Ovary (tissue), 9 donors: ENCODE measurements around the gene SLC27A1. TPM values are rescaled to one million over a fixed set of nuclear protein-coding genes. Genes with fewer than 3 reads are reported as not detected.

Experiments
- DNase-seq, 5 donors: peaks; one replicate each; pipeline ENCODE4 v3.0.0-alpha.2; 2019 to 2020
- H3K27ac ChIP-seq, 2 donors: fragments of 200-600 bp; one replicate each; pipeline versions ENCODE4 v1.5.1 to v1.8.0; 2019 to 2022
- H3K27me3 ChIP-seq: fragments of 200-600 bp; one replicate; pipeline ENCODE4 v1.8.0; 2022
- H3K36me3 ChIP-seq: fragments of 200-600 bp; sonication (generic); one replicate; pipeline ENCODE4 v1.5.1; 2019
- H3K4me1 ChIP-seq: one replicate; pipeline ENCODE4 v1.8.1; 2013; ENCODE audit warnings: mild to moderate bottlenecking, moderate library complexity; ENCODE audit not compliant: insufficient read depth
- H3K4me3 ChIP-seq: fragments of 200-600 bp; sonication (generic); one replicate; pipeline ENCODE4 v1.5.1; 2017
- H3K9me3 ChIP-seq, 2 donors: fragments of 200-600 bp in 1 of 2; sonication (generic) in 1 of 2; one replicate each; pipeline versions ENCODE4 v1.5.1 to v1.8.1; 2013 to 2019; ENCODE audit warnings: mild to moderate bottlenecking in 1 of 2, moderate library complexity in 1 of 2
- CTCF ChIP-seq, 3 donors: fragments of 450-650 bp in 2 of 3; fragments of 200-600 bp in 1 of 3; IDR thresholded peaks; one replicate each; pipeline versions ENCODE4 v1.5.1 to v1.8.0; 2016 to 2022; ENCODE audit warnings: antibody characterized with exemption in 3 of 3, mild to moderate bottlenecking in 1 of 3
- EP300 ChIP-seq: sonication (generic); formaldehyde crosslinking; IDR thresholded peaks from one replicate; pipeline ENCODE4 v1.6.1; 2017; ENCODE audit warnings: antibody characterized with exemption
- POLR2A ChIP-seq: fragments of 450-650 bp; IDR thresholded peaks from one replicate; pipeline ENCODE4 v1.6.1; 2017; ENCODE audit warnings: antibody characterized with exemption, mild to moderate bottlenecking, moderate library complexity
- WGBS, 3 donors: extraction: QIAGEN DNeasy Blood & Tissue Kit in 1 of 3; methylation state at CpG; one replicate each; pipeline versions ENCODE4 v1.1.5 to v1.1.7; 2013 to 2017; 5-methylcytosine and 5-hydroxymethylcytosine counted together
- intact Hi-C, 4 donors: fragments of 100-400 bp; cut with DNase I; formaldehyde crosslinking; loops; one replicate each; pipeline versions ENCODE4 v1.11.0 to v1.15.1; 2022 to 2023
- polyA plus RNA-seq, 2 donors: library from polyadenylated mRNA; stranded (reverse); fragments of 200-250 nt in 1 of 2; fragments of 350-450 nt in 1 of 2; fragmentation: Illumina TruSeq in 1 of 2; extraction: RNeasy Lipid Tissue Mini Kit (QIAGEN cat#74804) in 1 of 2; gene quantifications; one replicate each; pipeline ENCODE4 v1.2.3, GENCODE V29; 2013 to 2014
- total RNA-seq, 7 donors: library from RNA; depleted of rRNA in 2 of 7; stranded (reverse); fragments of >200 nt in 2 of 7; fragmentation: NEBNext Ultra II Directional in 3 of 7; extraction: Animal tissue kit (Norgen Biotek cat#: 25700) in 3 of 7; gene quantifications; one replicate each; pipeline versions ENCODE4 v1.1.0 to v1.2.4, GENCODE V29; 2016 to 2023
- donor health status: DM: no; HTN: no; CAD: no; lungs with moderate emphysema.
- donor health status: DM: no; HTN: no; CAD: no.
- donor health status: Bipolar disorder and iron deficiency.
- donor health status: DM: yes; HTN: yes; CAD: no.
- donor health status: DM: no; HTN: no; CAD: no.
- donor health status: DM: yes; HTN: yes; CAD: no.

SLC27A1 gene
- total and polyA plus RNA-seq, 9 donors, result 4.6 to 43.1 (median 37.8) TPM

- no peak for DNase-seq
- no peak for TF ChIP-seq EP300
- no peak for TF ChIP-seq CTCF (IDR thresholded peaks at IDR 0.05)
- TF ChIP-seq POLR2A, result no peak
- 87 to 93% (median 89%) methylated on average over 6 of the region's 6 CpGs for WGBS, 3 donors
- no peaks in the 10 kb centered on the region for H3K9me3 ChIP-seq
- H3K27ac ChIP-seq, result no peak overlapping the region
- peaks cover 2% of the 10 kb centered on the region for H3K4me1 ChIP-seq
- H3K27me3 ChIP-seq, result no peaks in the 10 kb centered on the region
- H3K36me3 ChIP-seq, result no peaks in the 10 kb centered on the region
- H3K4me3 ChIP-seq, result no peak overlapping the region
- intact Hi-C loops, result loop anchor here in 1 of 4 donors (5.0 kb wide), 1 partner anchor 527 kb away; no protein-coding TSS in a partner anchor
Observed at GRCh38 chr19:17484520-17485185, 14.3 kb downstream of the SLC27A1 start.

- Histone ChIP-seq H3K4me3 (no peak overlapping the region), H3K9me3 (no peaks in the 10 kb centered on the region), H3K36me3 (no peaks in the 10 kb centered on the region), H3K27me3 (no peaks in the 10 kb centered on the region), H3K4me1 (no peaks in the 10 kb centered on the region), H3K27ac (no peak overlapping the region)
- 94% methylated on average over 52 to 58 of the region's 58 CpGs for WGBS, 3 donors
- DNase-seq, result no peak
- TF ChIP-seq POLR2A (no peak), EP300 (no peak), CTCF (IDR thresholded peaks at IDR 0.05) (no peak)
- intact Hi-C loops, result loop anchor here in 1 of 4 donors (5.0 kb wide), 1 partner anchor 529 kb away; no protein-coding TSS in a partner anchor
Observed at GRCh38 chr19:17486545-17487240, 16.4 kb downstream of the SLC27A1 start.

- DNase-seq, result no peak
- Histone ChIP-seq H3K4me1 (no peaks in the 10 kb centered on the region), H3K9me3 (no peaks in the 10 kb centered on the region), H3K4me3 (no peak overlapping the region), H3K27ac (no peak overlapping the region), H3K36me3 (no peaks in the 10 kb centered on the region), H3K27me3 (no peaks in the 10 kb centered on the region)
- TF ChIP-seq EP300, result no peak
- TF ChIP-seq CTCF (IDR thresholded peaks at IDR 0.05), result no peak
- TF ChIP-seq POLR2A, result no peak
- WGBS, 3 donors, result 62 to 73% (median 64%) methylated on average over 18 of the region's 18 CpGs
- intact Hi-C loops, result loop anchor here in 1 of 4 donors (5.0 kb wide), 1 partner anchor 530 kb away; no protein-coding TSS in a partner anchor
Observed at GRCh38 chr19:17487284-17488121, 17.2 kb downstream of the SLC27A1 start.
